ENCODE results near the gene PRPSAP2.
"Not testable (repeated sequence)": the region's sequence is repeated elsewhere in the genome, so short reads cannot be mapped to it uniquely, and the experiment has no call there.

Gene PRPSAP2, protein sequence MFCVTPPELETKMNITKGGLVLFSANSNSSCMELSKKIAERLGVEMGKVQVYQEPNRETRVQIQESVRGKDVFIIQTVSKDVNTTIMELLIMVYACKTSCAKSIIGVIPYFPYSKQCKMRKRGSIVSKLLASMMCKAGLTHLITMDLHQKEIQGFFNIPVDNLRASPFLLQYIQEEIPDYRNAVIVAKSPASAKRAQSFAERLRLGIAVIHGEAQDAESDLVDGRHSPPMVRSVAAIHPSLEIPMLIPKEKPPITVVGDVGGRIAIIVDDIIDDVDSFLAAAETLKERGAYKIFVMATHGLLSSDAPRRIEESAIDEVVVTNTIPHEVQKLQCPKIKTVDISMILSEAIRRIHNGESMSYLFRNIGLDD

DNA sequence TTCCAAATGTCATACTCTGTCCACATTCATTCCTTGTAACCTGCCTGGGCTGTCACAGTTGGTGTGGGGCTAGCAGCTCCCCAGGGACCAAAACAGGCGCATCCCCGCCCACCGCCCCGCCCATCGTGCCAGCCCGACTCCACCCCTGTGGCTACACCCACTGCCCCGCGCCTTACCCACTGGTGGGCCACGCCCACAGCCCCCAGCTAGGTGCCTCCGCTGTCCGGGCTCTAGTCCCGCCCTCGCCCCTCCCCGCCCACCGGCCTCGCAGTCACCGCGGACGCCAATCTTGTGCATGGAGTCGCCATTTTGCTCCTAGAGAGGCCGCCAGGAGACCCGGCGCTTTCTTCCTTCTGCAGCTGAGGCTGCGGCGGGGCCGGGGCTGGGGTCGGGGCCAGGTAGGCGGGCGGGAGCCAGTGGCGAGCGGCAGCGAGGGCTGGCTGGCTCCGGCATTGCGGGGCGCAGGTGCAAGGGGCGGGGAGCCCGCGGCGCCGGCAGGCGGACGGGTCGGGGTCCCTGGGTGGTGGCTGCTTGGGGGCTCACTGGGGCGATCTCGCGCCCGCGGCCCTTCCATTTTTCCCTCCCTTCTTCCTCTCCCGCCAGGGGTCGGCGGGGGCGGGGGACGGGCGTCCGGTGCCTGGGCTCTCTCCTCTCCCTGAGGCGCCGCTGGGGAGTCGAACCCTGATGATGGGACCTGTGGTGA is at the start of gene PRPSAP2:
Gene PRPSAP2 (plus strand): TSS at position 268 of the 703 bp plus-strand sequence. CDS start 7,703 bp downstream, outside the sequence.
- DNase-seq (ENCODE audit: low spot score in 2 of 2) = peak; percentile 90 to 93
- H3K4me3 Mint-ChIP-seq = peak within 1 kb of the TSS; percentile 82
- H3K36me3 Mint-ChIP-seq = peaks cover 2% of the 10 kb centered on the region
- no peaks in the 10 kb centered on the region for H3K9me3 Mint-ChIP-seq
- H3K27ac Mint-ChIP-seq = peak within 1 kb of the TSS; percentile 93
- peaks cover 39% of the 10 kb centered on the region for H3K4me1 Mint-ChIP-seq
- H3K27me3 Mint-ChIP-seq = no peaks in the 10 kb centered on the region
- peak; percentile 83 for ATAC-seq (ENCODE audit: low read depth)

DNA sequence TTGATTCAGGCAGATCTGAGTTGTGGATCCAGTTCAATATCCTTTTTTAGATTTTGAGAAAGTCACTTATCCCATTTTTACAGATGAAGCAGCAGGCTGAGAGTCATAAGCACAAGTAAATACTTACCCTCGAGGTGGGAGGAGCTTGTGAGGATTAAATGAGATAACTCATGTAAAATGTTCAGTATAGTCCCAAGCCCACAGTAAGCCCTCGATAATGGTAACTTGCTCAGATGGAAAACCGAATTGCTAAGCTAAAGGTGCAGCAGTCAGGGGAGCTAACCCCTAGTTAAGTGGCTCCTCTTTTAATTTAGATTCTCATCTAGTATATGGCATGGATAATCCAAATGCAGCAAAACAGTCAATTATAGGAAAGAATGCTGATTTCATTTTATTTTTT is 42.0 kb upstream of the PRPSAP2 start:
- H3K4me3 Mint-ChIP-seq; H3K27ac Mint-ChIP-seq; H3K27me3 Mint-ChIP-seq; DNase-seq (ENCODE audit: low spot score in 2 of 2); H3K36me3 Mint-ChIP-seq; H3K4me1 Mint-ChIP-seq; ATAC-seq (ENCODE audit: low read depth); H3K9me3 Mint-ChIP-seq: not testable (repeated sequence)

DNA sequence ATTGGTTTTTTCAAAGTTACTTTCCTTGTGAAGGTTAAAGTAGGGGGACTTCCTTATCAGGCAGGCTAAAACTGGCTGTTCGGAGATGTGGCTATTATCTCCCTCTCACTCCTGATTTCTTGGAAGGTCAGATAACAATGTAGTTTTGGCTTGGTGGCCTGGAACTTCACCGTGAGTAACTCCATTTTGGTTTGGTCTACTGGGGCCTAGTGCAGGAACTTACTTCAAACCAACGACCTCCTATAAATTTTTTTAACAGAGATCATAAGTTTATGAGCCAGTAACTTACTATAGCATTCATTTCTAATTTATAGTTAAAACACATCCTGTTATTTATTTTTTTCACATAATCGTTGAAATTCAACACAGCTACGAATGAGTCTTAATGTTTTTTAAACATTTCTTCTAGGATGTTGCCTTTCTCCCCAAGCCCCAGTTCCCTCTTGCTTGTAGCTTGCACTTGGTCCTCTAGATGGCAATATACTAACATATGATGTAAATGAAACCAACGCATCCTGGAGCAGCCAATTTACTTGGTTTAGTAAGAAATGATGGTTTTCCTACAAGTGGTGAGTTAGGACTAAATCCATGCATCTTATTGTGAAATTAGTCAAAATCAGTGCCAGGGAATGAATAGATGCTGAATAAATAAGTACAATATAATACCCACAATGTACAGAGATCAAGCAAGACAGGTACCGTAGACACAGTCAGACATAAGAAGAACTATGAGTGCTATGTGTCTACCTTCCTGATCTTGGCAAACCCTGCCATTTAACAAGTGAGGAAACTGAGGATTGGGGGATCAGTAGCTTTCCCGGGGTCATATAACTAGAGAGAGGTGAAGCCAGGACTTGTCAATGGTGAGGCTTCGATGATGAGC is 41.2 kb upstream of the PRPSAP2 start:
- peak; percentile 85 for ATAC-seq (ENCODE audit: low read depth)
- not testable (repeated sequence) for H3K27me3 Mint-ChIP-seq, H3K4me1 Mint-ChIP-seq, H3K4me3 Mint-ChIP-seq, H3K27ac Mint-ChIP-seq, H3K9me3 Mint-ChIP-seq, H3K36me3 Mint-ChIP-seq
- DNase-seq (ENCODE audit: low spot score in 2 of 2) = peak; percentile 25 to 52

DNA sequence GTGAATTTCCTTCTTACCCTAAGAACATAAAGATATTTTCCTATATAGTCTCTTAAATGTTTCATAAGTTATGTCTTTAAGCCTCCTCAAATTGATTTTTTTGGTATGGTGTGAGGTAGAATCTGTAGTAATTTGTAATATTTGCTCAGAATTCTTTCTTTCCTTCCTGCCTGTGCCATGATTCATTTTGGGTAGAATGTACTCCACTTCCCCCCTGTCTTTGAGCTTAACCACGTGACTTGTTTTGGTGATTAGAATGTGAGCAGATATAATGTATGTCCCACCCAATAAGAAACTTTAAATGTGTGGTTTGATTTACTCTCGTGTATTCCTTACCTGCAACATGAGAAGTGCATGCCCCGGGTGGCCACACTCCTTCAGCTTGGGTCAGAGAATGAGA is 36.5 kb upstream of the PRPSAP2 start:
- not testable (repeated sequence) for H3K9me3 Mint-ChIP-seq; H3K4me3 Mint-ChIP-seq; H3K36me3 Mint-ChIP-seq; H3K27ac Mint-ChIP-seq; ATAC-seq (ENCODE audit: low read depth); H3K4me1 Mint-ChIP-seq; H3K27me3 Mint-ChIP-seq; DNase-seq (ENCODE audit: low spot score in 2 of 2)

DNA sequence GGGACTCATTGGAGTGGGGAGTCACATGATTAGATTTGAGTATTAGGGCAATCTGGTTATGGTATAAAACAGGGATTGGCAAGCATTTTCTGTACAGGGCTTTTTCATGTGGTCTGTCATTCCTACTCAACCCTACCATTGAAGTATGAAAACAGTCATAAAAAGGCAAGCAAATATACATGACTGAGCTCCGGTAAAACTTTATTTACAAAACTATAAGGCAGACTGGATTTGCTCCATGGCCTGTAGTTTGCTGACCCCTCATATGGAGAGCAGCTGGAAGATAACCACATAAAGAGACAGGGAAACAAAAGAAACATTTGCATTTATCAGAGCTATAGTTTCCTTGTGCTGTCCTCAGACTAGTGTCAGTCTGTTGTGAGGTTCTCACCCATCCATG is 30.3 kb upstream of the PRPSAP2 start:
- ATAC-seq (ENCODE audit: low read depth); H3K27ac Mint-ChIP-seq; H3K4me3 Mint-ChIP-seq; H3K4me1 Mint-ChIP-seq; H3K36me3 Mint-ChIP-seq; H3K27me3 Mint-ChIP-seq; DNase-seq (ENCODE audit: low spot score in 2 of 2); H3K9me3 Mint-ChIP-seq: not testable (repeated sequence)

DNA sequence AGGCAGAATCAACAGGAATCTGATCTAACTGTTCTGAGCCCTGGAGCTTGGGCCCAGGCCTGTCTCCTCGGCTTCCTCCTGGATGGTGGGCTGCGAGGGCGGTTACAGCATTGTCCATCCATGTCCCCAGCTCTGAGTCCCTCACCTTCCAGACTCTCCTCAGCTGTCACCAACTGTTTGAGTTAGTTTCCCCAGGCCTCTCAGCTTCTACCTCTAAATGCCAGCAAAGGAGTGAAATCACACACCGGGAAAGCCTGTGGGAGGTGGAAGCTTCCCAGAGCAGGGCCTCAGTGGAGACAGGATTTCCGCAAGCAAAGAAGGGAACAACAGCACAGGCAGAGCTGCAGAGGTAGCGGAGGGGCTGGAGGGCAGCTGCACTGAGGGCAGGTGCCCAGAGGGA is 9.4 kb upstream of the PRPSAP2 start:
- Mint-ChIP-seq H3K27ac (no peak overlapping the region), H3K4me3 (no peak overlapping the region), H3K4me1 (no peaks in the 10 kb centered on the region), H3K27me3 (peaks cover 4% of the 10 kb centered on the region), H3K36me3 (peaks cover 3% of the 10 kb centered on the region), H3K9me3 (no peaks in the 10 kb centered on the region)
- DNase-seq (ENCODE audit: low spot score in 2 of 2) (no peak), ATAC-seq (ENCODE audit: low read depth) (no peak)

DNA sequence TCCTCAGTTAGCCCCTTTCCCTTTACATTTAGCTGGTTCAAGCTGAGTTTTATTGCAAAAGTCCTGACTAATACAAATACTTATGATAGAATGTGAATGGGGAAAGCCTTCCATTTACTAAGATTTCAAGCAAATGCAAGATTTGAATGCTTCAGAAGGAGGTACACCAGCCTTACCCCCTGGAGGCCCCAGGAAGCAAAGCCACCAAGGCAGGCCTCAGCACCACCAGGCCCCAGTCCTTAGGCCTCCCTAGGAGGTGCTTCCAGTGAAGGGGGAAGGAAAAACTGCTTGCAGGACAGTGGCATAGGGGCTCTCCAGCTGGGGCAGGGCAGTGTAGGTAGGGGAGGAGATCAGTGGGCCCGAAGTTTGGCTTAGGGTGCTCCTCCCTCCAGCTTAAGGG is 7.3 kb upstream of the PRPSAP2 start:
- no peak for ATAC-seq (ENCODE audit: low read depth)
- no peak overlapping the region for H3K4me3 Mint-ChIP-seq
- peaks cover 3% of the 10 kb centered on the region for H3K36me3 Mint-ChIP-seq

DNA sequence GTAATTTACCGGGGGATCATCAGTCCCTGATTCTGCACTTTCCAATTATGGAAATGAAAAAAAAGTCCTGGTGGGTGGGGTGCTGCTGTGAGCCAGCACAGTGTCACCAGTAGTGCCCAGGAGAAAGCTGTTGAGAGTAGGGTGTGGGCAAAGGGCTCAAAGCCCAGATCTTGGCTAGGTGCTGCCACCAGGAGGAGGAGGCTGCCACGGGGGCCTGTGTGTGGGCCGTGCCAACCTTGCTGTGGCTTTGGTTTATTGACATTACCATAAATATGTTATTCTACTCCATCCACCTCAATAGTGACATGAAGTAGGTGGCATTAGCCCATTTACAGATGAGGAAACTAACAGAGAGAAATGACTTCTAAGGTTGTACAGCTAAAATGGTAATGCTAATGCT is 6.7 kb upstream of the PRPSAP2 start:
- Mint-ChIP-seq H3K4me1 (peaks cover 12% of the 10 kb centered on the region), H3K9me3 (no peaks in the 10 kb centered on the region), H3K27me3 (peaks cover 2% of the 10 kb centered on the region), H3K4me3 (no peak overlapping the region), H3K36me3 (peaks cover 3% of the 10 kb centered on the region), H3K27ac (no peak overlapping the region)
- ATAC-seq (ENCODE audit: low read depth) = no peak
- DNase-seq (ENCODE audit: low spot score in 2 of 2) = no peak

More for the DNA sequence above, 7.3 kb upstream of the PRPSAP2 start:
- Mint-ChIP-seq H3K9me3 (no peaks in the 10 kb centered on the region), H3K27me3 (peaks cover 2% of the 10 kb centered on the region), H3K4me1 (peaks cover 8% of the 10 kb centered on the region), H3K27ac (no peak overlapping the region)
- no peak for DNase-seq (ENCODE audit: low spot score in 2 of 2)

DNA sequence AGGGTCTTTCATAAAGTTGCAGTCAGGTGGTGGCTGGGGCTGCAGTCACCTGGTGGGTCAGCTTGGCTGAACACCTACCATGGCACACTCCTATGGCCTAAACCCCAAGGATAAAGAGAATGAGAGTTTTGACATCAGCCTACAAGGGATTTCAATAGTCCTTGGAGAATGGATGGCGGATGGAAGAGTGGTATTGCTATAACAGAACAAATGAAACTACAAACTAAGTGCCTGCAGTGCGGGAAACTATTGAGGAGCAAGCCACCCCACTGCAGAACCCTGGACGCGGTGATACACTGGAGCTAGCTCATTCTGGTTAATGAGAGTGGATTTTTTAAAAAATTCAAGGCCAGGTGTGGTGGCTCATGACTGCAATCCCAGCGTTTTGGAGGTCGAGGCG is 3.0 kb upstream of the PRPSAP2 start:
- Mint-ChIP-seq H3K36me3 (peaks cover 3% of the 10 kb centered on the region), H3K27me3 (no peaks in the 10 kb centered on the region), H3K9me3 (no peaks in the 10 kb centered on the region), H3K4me1 (peaks cover 25% of the 10 kb centered on the region), H3K27ac (no peak overlapping the region), H3K4me3 (peak overlapping the region; percentile 92)
- ATAC-seq (ENCODE audit: low read depth) (no peak), DNase-seq (ENCODE audit: low spot score in 2 of 2) (no peak)

DNA sequence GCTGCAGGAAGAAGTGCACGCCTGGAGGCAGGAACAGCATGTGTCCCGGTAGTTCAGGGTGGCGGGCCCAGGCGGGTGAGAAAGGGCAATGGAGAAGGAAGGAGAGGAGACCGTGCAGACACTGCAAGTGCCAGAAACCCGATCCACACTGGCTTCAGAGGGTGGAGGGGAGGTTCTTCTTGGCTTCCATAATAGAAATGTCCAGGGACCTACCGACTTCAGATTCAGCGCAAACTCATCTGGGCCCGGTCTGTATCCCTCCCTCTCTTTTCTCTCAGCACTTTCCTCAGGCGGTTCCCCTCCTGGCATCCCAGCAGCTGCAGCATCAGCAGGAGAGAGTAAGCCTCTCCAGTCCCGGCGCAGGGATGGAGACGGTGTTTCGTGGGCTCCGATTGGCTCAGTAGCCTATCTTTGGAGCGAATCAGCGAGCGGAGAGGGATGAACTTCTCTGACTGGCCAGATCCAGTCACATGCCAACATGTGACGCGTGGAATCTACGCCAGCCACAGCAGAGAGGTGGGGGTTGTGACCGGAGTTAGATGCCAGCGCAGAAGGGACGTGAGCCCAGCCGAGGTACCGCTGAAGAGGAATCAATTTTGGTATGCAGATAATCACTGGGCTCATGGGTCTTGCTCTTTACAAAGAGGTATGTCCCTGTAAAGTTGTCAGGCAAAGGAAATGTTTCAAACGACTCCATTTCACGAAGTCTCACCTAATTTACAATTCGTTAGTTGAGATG is 1.9 kb upstream of the PRPSAP2 start:
- peaks cover 33% of the 10 kb centered on the region for H3K4me1 Mint-ChIP-seq
- H3K27ac Mint-ChIP-seq = peak overlapping the region; percentile 81

DNA sequence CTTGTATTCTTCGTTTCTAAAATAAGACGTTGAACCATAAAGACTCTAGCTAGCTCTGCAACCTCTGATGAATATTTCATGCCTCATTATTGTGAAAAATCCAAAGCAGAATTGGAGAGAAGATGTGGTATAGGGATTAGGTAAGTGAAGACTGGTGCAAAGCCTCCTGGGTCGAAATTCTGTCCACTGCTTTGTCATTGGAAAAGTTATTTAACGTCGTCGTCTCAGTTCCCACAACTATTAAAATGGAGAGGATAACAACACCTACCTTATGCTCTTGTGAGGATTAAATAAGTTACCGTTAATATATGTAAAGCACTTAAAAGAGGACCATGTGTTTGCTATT is 1.4 kb upstream of the PRPSAP2 start:
- DNase-seq (ENCODE audit: low spot score in 2 of 2) (no peak), ATAC-seq (ENCODE audit: low read depth) (no peak)
- Mint-ChIP-seq H3K4me3 (peak overlapping the region; percentile 92), H3K36me3 (peaks cover 3% of the 10 kb centered on the region), H3K4me1 (peaks cover 35% of the 10 kb centered on the region), H3K27ac (peak overlapping the region; percentile 81), H3K9me3 (no peaks in the 10 kb centered on the region), H3K27me3 (no peaks in the 10 kb centered on the region)

More for the DNA sequence above, 1.9 kb upstream of the PRPSAP2 start:
- Mint-ChIP-seq H3K27me3 (no peaks in the 10 kb centered on the region), H3K4me3 (peak overlapping the region; percentile 92), H3K36me3 (peaks cover 3% of the 10 kb centered on the region), H3K9me3 (no peaks in the 10 kb centered on the region)
- DNase-seq (ENCODE audit: low spot score in 2 of 2) (peak; percentile 63 to 79), ATAC-seq (ENCODE audit: low read depth) (peak; percentile 81)

DNA sequence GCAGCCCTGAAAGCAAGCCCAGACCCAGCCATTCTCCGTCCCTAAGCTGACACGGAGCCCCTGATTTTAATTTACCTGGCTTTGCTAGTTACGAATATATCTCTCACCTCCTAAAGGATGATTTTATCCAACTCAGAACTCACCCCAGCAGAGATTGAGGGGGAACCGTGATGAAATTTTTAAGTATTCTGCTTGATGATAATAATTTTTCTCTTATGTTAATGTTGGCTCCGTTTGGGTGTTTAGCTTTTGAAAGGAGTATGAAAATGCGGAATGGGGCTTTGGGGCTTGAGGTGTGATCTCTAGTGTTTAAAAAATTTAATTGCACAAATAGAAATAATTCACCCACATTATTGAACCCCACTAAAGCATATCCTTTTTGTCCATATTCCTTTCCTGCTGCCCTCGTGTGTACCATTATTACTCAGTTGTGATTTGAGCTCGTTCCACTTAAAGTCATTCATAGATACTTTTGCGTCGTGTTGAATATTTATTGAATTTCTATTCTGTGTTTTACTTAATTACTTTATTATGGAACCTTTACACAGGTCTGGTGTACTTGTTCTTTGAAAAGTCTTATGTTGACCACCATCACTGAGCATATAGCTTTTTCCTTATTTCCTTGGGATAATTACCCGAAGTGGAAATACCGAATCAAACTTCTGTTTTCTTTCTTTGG is 775 bp downstream of the PRPSAP2 start:
- Mint-ChIP-seq H3K27me3 (no peaks in the 10 kb centered on the region), H3K9me3 (no peaks in the 10 kb centered on the region), H3K36me3 (no peaks in the 10 kb centered on the region), H3K4me3 (peak overlapping the region; percentile 82), H3K27ac (peak overlapping the region; percentile 93), H3K4me1 (peaks cover 39% of the 10 kb centered on the region)
- DNase-seq (ENCODE audit: low spot score in 2 of 2) (no peak), ATAC-seq (ENCODE audit: low read depth) (no peak)

DNA sequence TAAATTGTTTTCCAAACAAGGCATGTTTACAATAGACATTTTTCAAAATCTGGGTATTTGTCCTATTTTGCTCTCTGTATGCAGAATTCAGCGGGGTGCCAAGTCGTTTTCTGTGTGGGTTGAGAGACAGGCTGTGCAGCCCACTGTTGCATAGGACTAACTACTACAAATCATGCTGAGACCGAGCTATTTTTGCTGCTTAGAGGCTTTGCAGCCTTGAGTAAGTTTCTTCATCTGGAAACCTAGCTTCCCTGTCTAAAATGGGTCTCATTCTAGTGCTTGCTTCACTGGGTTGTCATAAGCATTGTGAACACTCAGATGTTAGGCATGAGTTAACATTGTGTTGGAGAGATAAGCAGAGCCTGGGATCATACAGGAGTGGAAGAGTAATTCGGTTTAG is 1.3 kb downstream of the PRPSAP2 start:
- ATAC-seq (ENCODE audit: low read depth) (no peak), DNase-seq (ENCODE audit: low spot score in 2 of 2) (no peak)
- Mint-ChIP-seq H3K27me3 (no peaks in the 10 kb centered on the region), H3K4me3 (peak overlapping the region; percentile 82), H3K36me3 (no peaks in the 10 kb centered on the region), H3K9me3 (no peaks in the 10 kb centered on the region), H3K27ac (peak overlapping the region; percentile 93), H3K4me1 (peaks cover 39% of the 10 kb centered on the region)

Measured in memory B cell (primary cell).